MCF 10A (cell line): ENCODE results near the gene ACAN. TPM values are rescaled to one million over a fixed set of nuclear protein-coding genes. Genes with fewer than 3 reads are reported as not detected.

Source experiments
- BruUV-seq: library from RNA; stranded (reverse); fragments of 400-500 nt; replicated peaks from 2 replicates; lab custom pipeline; 2021; lab: Mats Ljungman, UMichigan
- CTCF ChIA-PET: fragments of 300-600 bp; sonication (Branson Sonifier 250); formaldehyde crosslinking; extraction: SDS; loops from one replicate; lab custom pipeline; 2021; ENCODE audit warnings: antibody characterized with exemption, inconsistent platforms; lab: Yijun Ruan, JAX
- POLR2A ChIA-PET: fragments of 300-600, 350-650 bp; sonication (Branson Sonifier 250); formaldehyde crosslinking; extraction: SDS; loops from one replicate; lab custom pipeline; 2020; ENCODE audit warnings: antibody characterized with exemption, inconsistent platforms; lab: Yijun Ruan, JAX
- DNase-seq: peaks from one replicate; pipeline ENCODE4 v3.0.0-alpha.2; 2018; ENCODE audit not compliant: unreplicated experiment
- H3K27ac Mint-ChIP-seq: one replicate; pipeline ENCODE4 v1.8.0; 2022; ENCODE audit warnings: mild to moderate bottlenecking, low read depth, mixed read lengths; ENCODE audit not compliant: unreplicated experiment
- H3K27me3 Mint-ChIP-seq: one replicate; pipeline ENCODE4 v1.8.0; 2022; ENCODE audit warnings: mixed read lengths; ENCODE audit not compliant: insufficient read depth, unreplicated experiment
- H3K36me3 Mint-ChIP-seq: one replicate; pipeline ENCODE4 v1.8.0; 2022; ENCODE audit warnings: mild to moderate bottlenecking, moderate library complexity, mixed read lengths; ENCODE audit not compliant: insufficient read depth, unreplicated experiment
- H3K4me1 Mint-ChIP-seq: one replicate; pipeline ENCODE4 v1.8.0; 2022; ENCODE audit warnings: mixed read lengths; ENCODE audit not compliant: insufficient read depth, unreplicated experiment
- H3K4me3 Mint-ChIP-seq: one replicate; pipeline ENCODE4 v1.8.0; 2022; ENCODE audit warnings: mild to moderate bottlenecking, moderate library complexity, mixed read lengths; ENCODE audit not compliant: unreplicated experiment
- H3K9me3 Mint-ChIP-seq: one replicate; pipeline ENCODE4 v1.8.0; 2022; ENCODE audit warnings: mixed read lengths; ENCODE audit not compliant: unreplicated experiment
- CTCF ChIP-seq: fragments of 200-600 bp; IDR thresholded peaks from one replicate; pipeline ENCODE4 v1.8.0; 2022; ENCODE audit warnings: antibody characterized with exemption, mild to moderate bottlenecking; ENCODE audit not compliant: unreplicated experiment
- intact Hi-C: fragments of 100-400 bp; cut with micrococcal nuclease; formaldehyde crosslinking; loops from 2 replicates; pipeline ENCODE4 v1.14.1; 2022
- total RNA-seq: library from RNA; stranded (reverse); gene quantifications from 2 replicates; pipeline ENCODE4 v1.2.3, GENCODE V29; 2022

ACAN gene
- total RNA-seq, 1 experiment from 2014 or later, result not detected

GRCh38 chr15:88905576-88905975, 102.3 kb downstream of the ACAN start:
- BruUV-seq, result no TSS peak
- ChIA-PET POLR2A (interaction anchor here (1.0 to 2.1 kb wide), 3 partner anchors 11 to 112 kb away, joined by 3 to 12 read pairs (median 6); partner anchors contain the start of gene HAPLN3), CTCF (interaction anchor here (0.6 to 6.7 kb wide), 38 partner anchors 10 to 394 kb away, joined by 3 to 128 read pairs (median 5); partner anchors contain the start of genes ABHD2 and HAPLN3)
- intact Hi-C loops, result loop anchor here (2.0 kb wide), 1 partner anchor 271 kb away; no protein-coding TSS in a partner anchor
- H3K27ac Mint-ChIP-seq, result no peak overlapping the region
- no peak for DNase-seq
- peaks cover 25% of the 10 kb centered on the region for H3K4me1 Mint-ChIP-seq
- H3K4me3 Mint-ChIP-seq, result no peak overlapping the region
- H3K36me3 Mint-ChIP-seq, result peaks cover 91% of the 10 kb centered on the region
- no peaks in the 10 kb centered on the region for H3K9me3 Mint-ChIP-seq
- no peaks in the 10 kb centered on the region for H3K27me3 Mint-ChIP-seq
- TF ChIP-seq CTCF, result no peak

DNA sequence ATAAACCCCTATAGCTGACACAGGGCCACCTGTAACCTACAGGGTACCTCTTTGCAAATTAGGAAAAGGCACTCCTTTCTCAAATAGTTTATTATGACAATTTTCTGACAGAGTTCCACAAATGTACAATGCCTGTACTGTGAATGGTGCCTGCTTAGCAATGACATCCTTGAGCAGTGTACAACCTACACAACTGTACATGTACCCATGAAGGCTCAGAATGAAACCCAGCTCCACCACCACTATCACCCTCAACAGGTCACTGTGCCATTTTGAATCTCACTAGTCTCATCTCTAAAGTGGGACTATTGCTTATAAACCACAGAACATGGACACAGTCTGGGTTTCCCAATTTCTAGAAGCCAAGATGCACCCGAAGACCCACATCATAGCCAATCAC, 102.9 kb downstream of the ACAN start:
- ChIA-PET POLR2A (interaction anchor here (2.1 kb wide), 2 partner anchors 11 to 112 kb away, joined by 6 to 12 read pairs; partner anchors contain the start of gene HAPLN3), CTCF (interaction anchor here (0.6 to 6.7 kb wide), 11 partner anchors 11 to 272 kb away, joined by 3 to 128 read pairs (median 6); no protein-coding TSS in a partner anchor)
- no peak for DNase-seq
- Mint-ChIP-seq H3K27ac (no peak overlapping the region), H3K4me1 (peaks cover 25% of the 10 kb centered on the region), H3K4me3 (no peak overlapping the region), H3K27me3 (no peaks in the 10 kb centered on the region), H3K36me3 (peaks cover 94% of the 10 kb centered on the region), H3K9me3 (no peaks in the 10 kb centered on the region)
- no TSS peak for BruUV-seq
- intact Hi-C loops, result no loop called here
- no peak for TF ChIP-seq CTCF

GRCh38 chr15:88906551-88906950, 103.3 kb downstream of the ACAN start:
- BruUV-seq, result no TSS peak
- H3K27ac Mint-ChIP-seq, result no peak overlapping the region
- ChIA-PET POLR2A (no interaction called here), CTCF (interaction anchor here (0.6 to 6.7 kb wide), 4 partner anchors 12 to 184 kb away, joined by 3 to 128 read pairs (median 4); no protein-coding TSS in a partner anchor)
- intact Hi-C loops, result no loop called here
- no peaks in the 10 kb centered on the region for H3K9me3 Mint-ChIP-seq
- H3K4me1 Mint-ChIP-seq, result peaks cover 24% of the 10 kb centered on the region
- peaks cover 98% of the 10 kb centered on the region for H3K36me3 Mint-ChIP-seq
- H3K27me3 Mint-ChIP-seq, result no peaks in the 10 kb centered on the region
- no peak overlapping the region for H3K4me3 Mint-ChIP-seq
- no peak for DNase-seq
- TF ChIP-seq CTCF, result no peak

DNA sequence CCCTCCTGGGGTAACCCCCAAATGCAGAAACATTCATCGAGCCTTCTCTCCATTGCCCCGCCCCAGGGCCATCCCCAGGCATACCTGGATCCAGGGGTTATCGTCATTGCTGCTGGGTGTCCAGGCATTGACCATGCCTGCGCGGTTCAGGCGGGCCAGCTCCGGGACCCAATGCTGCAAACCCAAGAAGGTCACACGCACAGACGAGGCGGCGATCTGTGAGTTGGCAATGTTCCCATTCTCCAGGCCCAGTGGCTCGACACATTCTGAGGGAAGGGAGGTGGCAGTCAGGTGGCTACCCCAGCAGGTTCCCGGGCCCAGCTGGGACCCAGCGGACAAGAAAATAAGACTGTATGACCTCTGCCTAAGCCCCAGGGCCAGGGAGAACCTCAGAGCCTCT, 103.9 kb downstream of the ACAN start:
- POLR2A ChIA-PET, result no interaction called here
- intact Hi-C loops, result no loop called here

More for the DNA sequence above, 103.9 kb downstream of the ACAN start:
- CTCF ChIA-PET, result interaction anchor here (1.1 to 6.7 kb wide), 3 partner anchors 9 to 114 kb away, joined by 3 to 128 read pairs (median 7); no protein-coding TSS in a partner anchor
- no peaks in the 10 kb centered on the region for H3K27me3 Mint-ChIP-seq
- H3K36me3 Mint-ChIP-seq, result peaks cover 96% of the 10 kb centered on the region
- H3K9me3 Mint-ChIP-seq, result no peaks in the 10 kb centered on the region
- DNase-seq, result no peak
- H3K4me1 Mint-ChIP-seq, result peaks cover 24% of the 10 kb centered on the region
- no peak overlapping the region for H3K4me3 Mint-ChIP-seq
- TF ChIP-seq CTCF, result no peak
- no TSS peak for BruUV-seq
- no peak overlapping the region for H3K27ac Mint-ChIP-seq
